ENCODE data around the gene ASB18.

ASB18 gene

DNA sequence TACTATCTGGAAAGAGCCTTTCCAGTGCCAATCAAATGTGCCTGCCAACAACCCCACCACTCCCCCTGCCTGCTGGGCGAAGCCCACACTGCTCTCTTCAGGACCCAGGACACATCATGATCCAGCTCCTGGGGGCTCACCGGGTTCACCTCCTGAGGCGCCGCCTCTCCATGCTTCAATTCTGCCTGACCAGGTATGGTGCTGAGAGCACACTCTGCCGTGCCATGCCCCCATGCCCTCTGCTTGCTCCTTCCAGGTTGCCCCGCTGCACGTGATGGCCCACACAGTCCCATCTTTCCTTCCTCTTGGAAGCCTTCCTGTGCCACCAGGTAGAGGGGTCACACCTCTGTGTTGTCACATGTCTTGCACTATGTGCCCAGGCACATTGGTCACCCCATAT, 47.5 kb downstream of the ASB18 start:
- H3K9me3 ChIP-seq (ENCODE audit: control insufficient read depth, low read length), result peaks cover 2% of the 10 kb centered on the region
- no peaks in the 10 kb centered on the region for H3K4me1 ChIP-seq (ENCODE audit: control insufficient read depth, insufficient read depth, low read length)
- DNase-seq (ENCODE audit: low read depth), result no peak
- no peaks in the 10 kb centered on the region for H3K36me3 ChIP-seq (ENCODE audit: control insufficient read depth, insufficient read depth, low read length, severe bottlenecking)
- no peak overlapping the region for H3K9ac ChIP-seq (ENCODE audit: low read length)
- peaks cover 47% of the 10 kb centered on the region for H3K27me3 ChIP-seq (replicated peaks; ENCODE audit: control insufficient read depth, insufficient read depth, low read length)
- H3K4me3 ChIP-seq (ENCODE audit: low read length), result no peak overlapping the region

DNA sequence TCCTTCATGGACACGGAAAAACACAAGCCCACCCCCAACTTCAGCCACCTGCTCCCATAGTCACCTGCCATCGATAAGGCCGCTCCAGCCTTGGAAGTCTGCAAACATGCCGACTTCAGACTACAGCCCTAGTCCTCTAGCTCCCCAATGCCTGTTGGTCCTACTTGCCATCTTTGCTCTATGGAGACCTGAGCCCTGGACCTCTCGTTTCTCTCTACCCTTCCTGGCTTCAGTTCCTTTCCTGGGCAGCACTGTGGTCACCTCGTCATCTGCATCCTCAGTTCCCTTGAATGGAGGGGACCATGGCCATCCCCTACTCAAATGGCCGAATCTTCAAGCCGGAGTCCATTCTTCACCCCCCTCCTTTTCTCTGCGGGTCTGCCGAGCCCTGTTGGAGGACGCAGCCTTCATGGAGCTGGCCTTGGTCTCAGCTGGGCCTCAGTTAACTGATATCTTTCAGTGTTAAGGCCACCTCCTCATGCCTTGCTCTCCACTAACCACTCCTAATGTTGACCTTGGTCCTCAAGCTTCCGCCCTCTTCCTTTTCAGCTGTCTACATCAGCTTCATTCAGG, 48.4 kb downstream of the ASB18 start:
- H3K4me3 ChIP-seq (ENCODE audit: low read length), result no peak overlapping the region
- peaks cover 55% of the 10 kb centered on the region for H3K27me3 ChIP-seq (replicated peaks; ENCODE audit: control insufficient read depth, insufficient read depth, low read length)
- no peak for DNase-seq (ENCODE audit: low read depth)
- no peak overlapping the region for H3K9ac ChIP-seq (ENCODE audit: low read length)
- H3K4me1 ChIP-seq (ENCODE audit: control insufficient read depth, insufficient read depth, low read length), result no peaks in the 10 kb centered on the region
- H3K9me3 ChIP-seq (ENCODE audit: control insufficient read depth, low read length), result no peaks in the 10 kb centered on the region
- H3K36me3 ChIP-seq (ENCODE audit: control insufficient read depth, insufficient read depth, low read length, severe bottlenecking), result no peaks in the 10 kb centered on the region

DNA sequence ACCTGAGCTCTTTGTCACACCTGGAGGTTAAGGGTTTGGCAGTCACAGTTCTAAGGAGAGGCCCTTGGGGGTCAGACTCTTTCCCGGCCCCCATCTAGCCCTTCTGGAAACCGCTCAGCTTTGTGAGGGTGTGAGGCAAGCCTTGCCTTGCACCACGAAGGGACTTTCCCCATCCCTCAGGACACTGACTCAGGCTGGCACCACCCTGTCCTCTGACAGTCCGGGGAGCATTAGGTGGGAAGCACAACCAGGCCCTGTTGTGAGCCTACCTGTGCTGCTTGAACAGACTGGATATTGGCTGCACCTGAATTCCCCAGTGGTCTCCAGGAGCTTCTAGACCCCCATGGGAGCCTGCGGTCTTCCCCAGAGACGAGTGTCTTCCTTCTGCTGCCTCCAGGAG, 49.0 kb downstream of the ASB18 start:
- no peaks in the 10 kb centered on the region for H3K9me3 ChIP-seq (ENCODE audit: control insufficient read depth, low read length)
- no peak overlapping the region for H3K4me3 ChIP-seq (ENCODE audit: low read length)
- no peak overlapping the region for H3K9ac ChIP-seq (ENCODE audit: low read length)
- no peak for DNase-seq (ENCODE audit: low read depth)
- H3K4me1 ChIP-seq (ENCODE audit: control insufficient read depth, insufficient read depth, low read length), result no peaks in the 10 kb centered on the region
- peaks cover 55% of the 10 kb centered on the region for H3K27me3 ChIP-seq (replicated peaks; ENCODE audit: control insufficient read depth, insufficient read depth, low read length)
- H3K36me3 ChIP-seq (ENCODE audit: control insufficient read depth, insufficient read depth, low read length, severe bottlenecking), result no peaks in the 10 kb centered on the region

DNA sequence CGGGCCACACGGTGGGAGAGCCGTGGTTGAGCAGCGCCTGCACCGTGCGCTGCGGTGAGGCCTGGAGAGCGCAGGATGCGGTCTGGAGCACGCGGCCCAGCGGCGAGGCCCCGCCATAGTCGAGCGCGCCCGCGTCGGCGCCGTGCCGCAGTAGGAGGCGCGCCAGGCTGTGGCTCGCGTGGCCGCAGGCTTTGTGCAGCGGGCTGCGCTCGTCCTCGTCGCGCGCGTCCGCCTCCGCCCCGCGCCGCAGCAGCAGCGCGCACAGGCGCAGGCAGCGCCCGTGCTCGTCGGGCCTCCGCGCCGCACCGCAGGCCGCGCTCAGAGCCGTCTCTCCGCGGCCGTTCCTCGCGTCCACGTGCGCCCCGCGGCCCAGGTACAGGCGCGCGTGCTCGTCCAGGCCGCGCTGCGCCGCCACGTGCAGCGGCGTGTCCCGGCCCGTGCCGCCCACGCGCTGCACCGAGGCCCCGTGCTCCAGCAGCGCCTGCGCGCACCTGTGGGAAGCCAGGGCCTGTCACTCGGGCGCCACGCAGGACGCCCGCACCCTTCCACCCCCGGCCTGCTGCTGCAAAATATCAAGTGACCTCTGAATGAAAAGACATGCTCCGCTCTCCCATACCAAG, 49.7 kb downstream of the ASB18 start:
- no peak for DNase-seq (ENCODE audit: low read depth)
- H3K4me3 ChIP-seq (ENCODE audit: low read length), result no peak overlapping the region
- H3K4me1 ChIP-seq (ENCODE audit: control insufficient read depth, insufficient read depth, low read length), result no peaks in the 10 kb centered on the region
- peaks cover 48% of the 10 kb centered on the region for H3K27me3 ChIP-seq (replicated peaks; ENCODE audit: control insufficient read depth, insufficient read depth, low read length)
- H3K9me3 ChIP-seq (ENCODE audit: control insufficient read depth, low read length), result no peaks in the 10 kb centered on the region
- H3K9ac ChIP-seq (ENCODE audit: low read length), result no peak overlapping the region
- H3K36me3 ChIP-seq (ENCODE audit: control insufficient read depth, insufficient read depth, low read length, severe bottlenecking), result no peaks in the 10 kb centered on the region

- no peak for DNase-seq (ENCODE audit: low read depth)
These were observed 52.9 kb downstream of the ASB18 start for GRCh38 chr2:236211296-236211695.

GRCh38 chr2:236210536-236210935, 53.7 kb downstream of the ASB18 start:
- peaks cover 39% of the 10 kb centered on the region for H3K27me3 ChIP-seq (replicated peaks; ENCODE audit: control insufficient read depth, insufficient read depth, low read length)
- no peak overlapping the region for H3K9ac ChIP-seq (ENCODE audit: low read length)
- no peaks in the 10 kb centered on the region for H3K36me3 ChIP-seq (ENCODE audit: control insufficient read depth, insufficient read depth, low read length, severe bottlenecking)
- peaks cover 17% of the 10 kb centered on the region for H3K9me3 ChIP-seq (ENCODE audit: control insufficient read depth, low read length)
- H3K4me3 ChIP-seq (ENCODE audit: low read length), result no peak overlapping the region
- H3K4me1 ChIP-seq (ENCODE audit: control insufficient read depth, insufficient read depth, low read length), result no peaks in the 10 kb centered on the region
- DNase-seq (ENCODE audit: low read depth), result no peak

More at GRCh38 chr2:236211296-236211695, 52.9 kb downstream of the ASB18 start:
- H3K4me1 ChIP-seq (ENCODE audit: control insufficient read depth, insufficient read depth, low read length), result no peaks in the 10 kb centered on the region
- H3K4me3 ChIP-seq (ENCODE audit: low read length), result no peak overlapping the region
- H3K27me3 ChIP-seq (replicated peaks; ENCODE audit: control insufficient read depth, insufficient read depth, low read length), result peaks cover 46% of the 10 kb centered on the region
- H3K36me3 ChIP-seq (ENCODE audit: control insufficient read depth, insufficient read depth, low read length, severe bottlenecking), result no peaks in the 10 kb centered on the region
- no peak overlapping the region for H3K9ac ChIP-seq (ENCODE audit: low read length)
- peaks cover 10% of the 10 kb centered on the region for H3K9me3 ChIP-seq (ENCODE audit: control insufficient read depth, low read length)

DNA sequence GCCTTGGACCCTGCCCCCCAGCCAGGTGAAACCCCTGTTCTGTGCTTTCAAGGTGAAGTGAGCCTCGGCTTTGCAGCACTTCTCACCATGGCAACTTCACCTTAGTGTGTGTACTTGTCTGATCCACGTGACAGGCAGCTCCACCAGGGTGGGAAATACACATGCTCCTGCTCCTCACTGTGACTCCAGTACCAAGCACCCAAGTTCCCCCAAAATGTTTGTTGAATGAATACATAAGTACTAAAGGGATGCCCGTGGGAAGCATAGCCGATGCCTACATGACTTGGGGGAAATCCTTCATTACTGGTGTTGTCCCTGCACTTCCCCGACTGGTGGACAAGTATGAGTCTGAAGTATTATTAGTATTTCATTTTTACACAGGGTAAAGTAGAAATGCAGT, 54.2 kb downstream of the ASB18 start:
- H3K27me3 ChIP-seq (replicated peaks; ENCODE audit: control insufficient read depth, insufficient read depth, low read length), result peaks cover 35% of the 10 kb centered on the region
- DNase-seq (ENCODE audit: low read depth), result no peak
- no peaks in the 10 kb centered on the region for H3K36me3 ChIP-seq (ENCODE audit: control insufficient read depth, insufficient read depth, low read length, severe bottlenecking)
- no peak overlapping the region for H3K4me3 ChIP-seq (ENCODE audit: low read length)
- peaks cover 23% of the 10 kb centered on the region for H3K9me3 ChIP-seq (ENCODE audit: control insufficient read depth, low read length)
- no peaks in the 10 kb centered on the region for H3K4me1 ChIP-seq (ENCODE audit: control insufficient read depth, insufficient read depth, low read length)
- H3K9ac ChIP-seq (ENCODE audit: low read length), result no peak overlapping the region

DNA sequence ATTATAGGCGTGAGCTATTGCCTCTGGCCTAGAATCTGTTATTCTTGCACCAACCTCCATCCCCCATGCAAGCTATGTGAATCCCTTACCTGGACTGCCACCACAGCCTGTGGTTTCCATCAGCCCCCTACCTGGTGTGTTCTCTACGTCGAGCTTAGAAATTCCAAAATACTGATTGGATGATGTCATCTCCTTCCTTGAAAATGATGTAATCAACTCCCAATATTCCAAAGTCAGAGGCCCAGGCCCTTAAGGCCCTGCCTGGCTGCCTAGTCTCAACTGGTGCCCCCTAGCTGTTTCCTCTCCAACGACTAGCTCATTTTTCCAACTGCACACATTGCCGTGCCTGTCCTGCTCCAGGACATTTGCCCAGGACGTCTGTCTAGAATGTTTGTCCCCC, 54.7 kb downstream of the ASB18 start:
- Histone ChIP-seq H3K4me3 (ENCODE audit: low read length) (no peak overlapping the region), H3K9me3 (ENCODE audit: control insufficient read depth, low read length) (peaks cover 24% of the 10 kb centered on the region), H3K9ac (ENCODE audit: low read length) (no peak overlapping the region), H3K27me3 (replicated peaks; ENCODE audit: control insufficient read depth, insufficient read depth, low read length) (peaks cover 35% of the 10 kb centered on the region), H3K4me1 (ENCODE audit: control insufficient read depth, insufficient read depth, low read length) (no peaks in the 10 kb centered on the region), H3K36me3 (ENCODE audit: control insufficient read depth, insufficient read depth, low read length, severe bottlenecking) (no peaks in the 10 kb centered on the region)
- DNase-seq (ENCODE audit: low read depth), result no peak

GRCh38 chr2:236208019-236208926, 55.9 kb downstream of the ASB18 start:
- Histone ChIP-seq H3K9me3 (ENCODE audit: control insufficient read depth, low read length) (peaks cover 24% of the 10 kb centered on the region), H3K4me3 (ENCODE audit: low read length) (no peak overlapping the region), H3K27me3 (replicated peaks; ENCODE audit: control insufficient read depth, insufficient read depth, low read length) (peaks cover 26% of the 10 kb centered on the region), H3K9ac (ENCODE audit: low read length) (no peak overlapping the region), H3K4me1 (ENCODE audit: control insufficient read depth, insufficient read depth, low read length) (no peaks in the 10 kb centered on the region), H3K36me3 (ENCODE audit: control insufficient read depth, insufficient read depth, low read length, severe bottlenecking) (no peaks in the 10 kb centered on the region)
- no peak for DNase-seq (ENCODE audit: low read depth)

DNA sequence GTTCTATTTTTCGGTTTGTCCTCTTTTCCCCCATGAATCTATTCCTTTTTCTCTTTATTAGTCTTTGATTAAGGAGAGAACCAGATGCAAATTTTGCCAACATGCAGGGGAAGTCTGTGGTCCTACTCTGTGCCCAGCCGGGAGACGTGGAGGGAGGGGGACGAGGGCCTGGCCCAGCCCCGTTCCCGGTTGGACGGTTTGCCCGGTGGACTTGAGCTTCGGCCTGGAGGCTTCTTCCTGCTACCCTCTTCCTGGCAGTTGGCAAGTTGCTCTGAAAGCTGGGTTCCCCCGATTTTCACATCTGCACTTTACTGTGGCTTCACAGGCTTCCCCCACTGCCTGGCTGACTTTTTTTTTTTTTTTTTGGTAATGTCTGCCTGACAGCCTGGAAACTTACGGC, 56.7 kb downstream of the ASB18 start:
- Histone ChIP-seq H3K4me3 (ENCODE audit: low read length) (no peak overlapping the region), H3K9ac (ENCODE audit: low read length) (no peak overlapping the region), H3K9me3 (ENCODE audit: control insufficient read depth, low read length) (peaks cover 24% of the 10 kb centered on the region), H3K27me3 (replicated peaks; ENCODE audit: control insufficient read depth, insufficient read depth, low read length) (peaks cover 23% of the 10 kb centered on the region), H3K36me3 (ENCODE audit: control insufficient read depth, insufficient read depth, low read length, severe bottlenecking) (no peaks in the 10 kb centered on the region), H3K4me1 (ENCODE audit: control insufficient read depth, insufficient read depth, low read length) (no peaks in the 10 kb centered on the region)
- DNase-seq (ENCODE audit: low read depth), result no peak

- no peak overlapping the region for H3K9ac ChIP-seq (ENCODE audit: low read length)
- H3K27me3 ChIP-seq (replicated peaks; ENCODE audit: control insufficient read depth, insufficient read depth, low read length), result peaks cover 11% of the 10 kb centered on the region
- no peaks in the 10 kb centered on the region for H3K4me1 ChIP-seq (ENCODE audit: control insufficient read depth, insufficient read depth, low read length)
- H3K4me3 ChIP-seq (ENCODE audit: low read length), result no peak overlapping the region
- no peaks in the 10 kb centered on the region for H3K36me3 ChIP-seq (ENCODE audit: control insufficient read depth, insufficient read depth, low read length, severe bottlenecking)
- no peak for DNase-seq (ENCODE audit: low read depth)
- H3K9me3 ChIP-seq (ENCODE audit: control insufficient read depth, low read length), result peaks cover 24% of the 10 kb centered on the region
These were observed 58.1 kb downstream of the ASB18 start for GRCh38 chr2:236205867-236206645.
